NCI-H510A treated with DMSO at 0.1 percent for 48 hours (cell line): Measurements from ENCODE around the gene PDE8B.

ENCODE experiments used
- DNase-seq: peaks from one replicate; lab custom pipeline; 2025; lab: John Stamatoyannopoulos, UW

Gene PDE8B

DNA sequence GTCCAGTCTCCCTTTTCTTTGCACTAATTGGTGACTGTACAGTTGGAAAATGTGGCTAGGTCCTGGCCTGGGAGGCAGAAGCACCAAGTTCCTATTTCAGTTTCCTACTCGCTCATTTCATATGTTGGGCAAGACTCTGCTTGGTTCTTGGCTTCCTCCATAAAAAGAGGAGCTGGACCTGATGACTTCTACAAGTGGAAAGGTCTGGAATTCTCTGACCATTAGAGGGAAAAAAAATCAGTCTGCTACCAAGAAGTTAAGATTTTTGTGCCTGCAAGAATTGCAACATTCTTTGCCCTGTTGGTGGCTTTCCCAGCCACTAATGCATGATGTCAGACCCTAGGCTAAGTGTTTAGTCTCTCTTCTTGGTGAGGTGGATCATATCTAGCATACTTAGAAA lies 190.2 kb downstream of the PDE8B start:
- DNase-seq: no peak

DNA sequence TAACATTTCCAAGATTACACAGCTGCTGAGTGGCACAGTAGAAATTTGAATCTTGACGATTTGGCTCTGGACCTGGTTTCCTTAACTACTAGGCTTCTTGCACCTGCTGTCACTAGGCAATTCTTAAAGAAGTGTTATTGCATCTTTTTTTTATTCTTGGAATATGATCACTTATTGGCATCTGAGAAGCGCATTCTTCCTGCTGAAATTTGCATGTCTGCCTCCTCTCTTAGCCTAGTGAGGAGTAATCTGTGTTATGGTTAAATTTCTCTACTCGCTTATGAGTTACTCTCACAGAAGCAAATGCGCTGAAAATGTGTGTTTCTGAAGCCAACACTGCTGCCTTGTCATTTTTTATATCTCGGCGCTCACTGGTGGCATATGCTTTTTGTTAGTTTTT lies 192.3 kb downstream of the PDE8B start:
- DNase-seq: no peak

DNA sequence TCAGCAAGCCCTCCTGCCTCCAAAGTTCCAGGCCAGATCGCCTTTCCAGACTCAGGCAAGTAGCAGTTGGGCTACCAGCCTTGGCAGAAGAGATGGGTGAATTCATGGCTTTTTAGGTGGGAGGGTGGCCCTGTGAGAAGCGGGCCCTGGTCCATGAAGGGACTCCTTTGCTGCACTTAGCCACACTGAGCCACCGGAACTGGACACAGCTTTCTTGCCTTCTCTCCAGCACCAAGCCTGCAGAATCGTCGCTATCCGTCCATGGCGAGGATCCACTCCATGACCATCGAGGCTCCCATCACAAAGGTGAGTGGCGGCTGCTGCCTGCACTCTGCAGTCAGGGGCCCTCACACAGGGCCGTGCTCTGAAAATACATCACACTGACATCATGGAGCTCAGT lies 196.7 kb downstream of the PDE8B start:
- DNase-seq: no peak

DNA sequence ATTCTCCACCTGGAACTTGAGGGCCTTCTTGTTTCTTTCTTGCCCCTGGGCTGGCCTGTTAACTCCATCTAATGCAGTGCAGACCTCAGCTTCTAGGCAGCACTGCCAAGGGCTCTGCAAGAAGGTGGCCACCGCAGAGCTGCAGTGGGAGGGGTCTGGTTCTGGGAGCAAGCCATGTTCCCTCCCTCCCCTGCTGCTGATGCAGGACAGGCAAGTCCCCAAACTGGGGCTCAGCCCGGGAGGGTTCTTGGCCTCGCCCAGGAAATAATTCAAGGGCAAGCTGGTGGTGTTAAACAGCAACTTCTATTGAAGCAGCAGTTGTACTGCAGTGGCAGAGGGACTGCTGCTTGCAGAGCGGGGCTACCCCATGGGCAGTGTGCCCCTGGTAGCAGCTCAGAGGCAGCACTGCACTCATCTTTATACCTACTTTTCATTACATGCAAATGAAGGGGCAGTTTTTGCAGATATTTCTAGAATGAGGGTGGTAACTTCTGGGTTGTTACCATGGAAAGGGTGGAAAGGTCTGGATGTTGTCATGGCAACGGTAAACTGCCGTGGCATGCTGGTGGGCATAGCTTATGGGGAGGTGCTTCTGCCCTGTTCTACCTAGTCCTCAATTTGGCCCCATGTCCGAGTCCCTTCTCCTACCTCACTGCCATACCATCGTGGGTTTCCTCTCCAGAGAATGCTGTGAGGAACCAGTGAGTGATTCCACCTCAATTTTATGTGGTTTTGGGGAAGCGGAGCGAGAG lies 199.6 kb downstream of the PDE8B start:
- DNase-seq: no peak

DNA sequence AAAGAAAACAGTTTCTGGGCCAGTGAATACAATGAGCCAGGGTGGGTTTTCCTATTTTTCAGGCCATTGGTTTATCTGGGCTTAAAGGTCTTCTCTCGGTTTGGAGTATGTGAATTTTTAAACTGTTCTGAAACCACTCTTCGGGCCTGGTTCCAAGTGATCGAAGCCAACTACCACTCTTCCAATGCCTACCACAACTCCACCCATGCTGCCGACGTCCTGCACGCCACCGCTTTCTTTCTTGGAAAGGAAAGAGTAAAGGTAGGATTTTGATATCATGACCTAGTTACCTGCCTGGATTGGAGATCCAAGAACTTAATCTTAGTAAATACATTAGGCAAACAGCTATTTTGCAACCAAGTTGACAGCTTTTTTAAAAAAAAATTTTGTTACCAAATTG lies 202.6 kb downstream of the PDE8B start:
- no peak for DNase-seq

DNA sequence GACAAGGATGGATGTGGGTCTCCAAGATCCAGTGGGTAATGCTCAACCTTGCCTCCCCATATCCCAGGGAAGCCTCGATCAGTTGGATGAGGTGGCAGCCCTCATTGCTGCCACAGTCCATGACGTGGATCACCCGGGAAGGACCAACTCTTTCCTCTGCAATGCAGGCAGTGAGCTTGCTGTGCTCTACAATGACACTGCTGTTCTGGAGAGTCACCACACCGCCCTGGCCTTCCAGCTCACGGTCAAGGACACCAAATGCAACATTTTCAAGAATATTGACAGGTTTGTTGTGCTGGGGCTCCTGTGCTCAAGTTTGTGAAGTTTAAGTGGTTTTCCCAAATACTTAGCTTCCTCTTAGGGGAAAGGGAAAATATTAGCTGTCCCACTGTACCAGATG lies 207.7 kb downstream of the PDE8B start:
- no peak for DNase-seq

DNA sequence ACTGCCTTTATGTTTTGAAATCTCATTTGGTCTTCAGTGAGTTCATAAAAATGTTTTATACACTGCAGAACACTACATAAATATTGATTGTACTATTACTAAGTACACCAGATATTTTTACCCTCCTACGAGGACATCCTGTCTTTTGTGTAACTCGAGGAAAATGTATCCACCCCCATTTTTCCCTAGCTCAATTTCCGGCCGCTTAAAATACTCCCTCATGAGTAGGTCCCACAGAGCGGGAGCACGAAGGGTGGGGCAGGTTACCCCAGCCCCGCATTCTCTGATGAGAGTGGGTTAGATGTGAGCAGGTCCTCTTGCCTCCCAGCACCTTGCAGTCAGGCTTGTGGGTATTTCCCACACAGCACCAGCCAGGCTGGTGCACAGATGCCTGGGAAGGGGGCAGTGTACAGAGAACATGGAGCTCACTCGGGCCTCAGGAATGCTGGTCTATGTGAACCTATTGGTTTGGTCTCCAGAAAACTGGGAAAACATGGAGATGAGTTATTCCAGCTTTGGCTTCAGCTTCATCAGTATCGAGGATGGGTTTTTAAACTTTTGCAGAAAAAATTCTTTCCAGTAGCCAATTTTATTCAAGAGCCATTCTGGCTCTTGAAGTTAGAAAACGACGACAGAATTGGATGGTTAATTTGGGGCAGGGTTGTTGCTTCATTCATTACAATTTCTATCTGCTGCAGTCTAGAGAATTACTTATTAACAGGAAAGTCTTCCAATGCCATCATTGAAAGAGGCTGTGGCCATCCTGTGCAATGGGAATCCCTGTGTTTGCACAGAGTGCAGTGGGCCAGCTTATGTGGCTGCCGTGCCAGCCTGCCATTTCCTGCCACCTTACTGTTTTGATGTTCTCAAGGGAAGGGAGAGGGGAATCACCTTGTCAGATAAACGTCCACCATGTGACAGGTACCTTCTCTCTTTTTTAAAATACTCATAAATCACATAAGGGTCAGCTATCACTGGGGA lies 208.4 kb downstream of the PDE8B start:
- DNase-seq: no peak

DNA sequence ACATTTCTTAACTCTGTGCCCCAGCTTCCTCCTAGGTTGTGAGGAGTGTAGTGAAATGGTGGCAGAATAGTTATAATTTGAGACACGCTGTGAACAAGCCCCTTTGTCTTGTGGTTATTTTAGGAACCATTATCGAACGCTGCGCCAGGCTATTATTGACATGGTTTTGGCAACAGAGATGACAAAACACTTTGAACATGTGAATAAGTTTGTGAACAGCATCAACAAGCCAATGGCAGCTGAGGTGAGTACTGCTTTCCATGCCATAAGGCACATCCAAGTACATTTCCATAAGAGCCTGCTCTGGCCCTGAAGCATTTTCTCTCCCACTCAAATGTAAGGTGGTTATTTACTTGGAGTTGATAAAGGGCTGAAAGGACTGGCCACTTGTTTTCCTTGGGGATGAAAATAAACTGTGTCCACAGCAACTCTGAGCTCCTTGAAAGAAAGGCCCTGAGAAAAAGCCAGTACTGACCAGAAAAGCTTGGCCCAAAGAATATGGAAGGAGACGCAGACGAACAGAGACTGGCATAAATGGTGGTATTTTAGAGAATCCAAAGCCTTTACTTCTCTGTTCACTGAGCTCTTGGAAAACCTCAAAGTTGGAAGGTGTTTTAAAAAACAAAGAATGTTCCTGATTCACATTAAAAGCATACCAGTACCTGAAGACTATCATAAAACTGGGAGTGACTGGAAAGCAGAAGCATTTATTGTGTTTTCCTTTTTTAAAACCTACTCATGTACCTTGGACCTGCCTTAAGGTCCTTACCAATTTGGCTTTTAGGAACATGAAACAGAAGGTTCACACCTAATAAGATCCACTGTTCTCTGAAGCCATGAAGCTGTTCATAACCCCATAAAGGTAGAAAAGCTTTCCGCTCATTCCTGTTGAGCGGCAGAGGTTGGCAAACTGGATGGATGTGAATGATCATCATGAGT lies 209.4 kb downstream of the PDE8B start:
- DNase-seq: no peak

DNA sequence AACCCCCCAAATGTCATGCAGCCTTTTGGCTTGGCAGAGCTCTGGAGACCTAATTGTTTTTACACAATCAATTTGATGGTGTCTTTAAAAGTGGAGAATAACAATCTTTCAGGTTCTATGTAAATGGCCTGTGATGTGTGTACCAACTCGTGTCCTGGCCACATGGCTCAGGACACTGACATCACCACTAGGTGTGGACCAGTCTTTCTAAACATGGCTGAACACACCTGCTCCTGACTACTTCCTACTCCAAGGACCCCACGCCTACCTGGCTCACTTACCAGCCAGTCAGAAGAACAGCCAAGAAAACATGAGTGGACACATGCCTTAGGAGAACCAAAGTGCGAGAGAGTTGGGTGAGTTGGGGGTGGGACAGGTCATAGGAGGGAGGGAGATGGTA lies 210.5 kb downstream of the PDE8B start:
- no peak for DNase-seq

DNA sequence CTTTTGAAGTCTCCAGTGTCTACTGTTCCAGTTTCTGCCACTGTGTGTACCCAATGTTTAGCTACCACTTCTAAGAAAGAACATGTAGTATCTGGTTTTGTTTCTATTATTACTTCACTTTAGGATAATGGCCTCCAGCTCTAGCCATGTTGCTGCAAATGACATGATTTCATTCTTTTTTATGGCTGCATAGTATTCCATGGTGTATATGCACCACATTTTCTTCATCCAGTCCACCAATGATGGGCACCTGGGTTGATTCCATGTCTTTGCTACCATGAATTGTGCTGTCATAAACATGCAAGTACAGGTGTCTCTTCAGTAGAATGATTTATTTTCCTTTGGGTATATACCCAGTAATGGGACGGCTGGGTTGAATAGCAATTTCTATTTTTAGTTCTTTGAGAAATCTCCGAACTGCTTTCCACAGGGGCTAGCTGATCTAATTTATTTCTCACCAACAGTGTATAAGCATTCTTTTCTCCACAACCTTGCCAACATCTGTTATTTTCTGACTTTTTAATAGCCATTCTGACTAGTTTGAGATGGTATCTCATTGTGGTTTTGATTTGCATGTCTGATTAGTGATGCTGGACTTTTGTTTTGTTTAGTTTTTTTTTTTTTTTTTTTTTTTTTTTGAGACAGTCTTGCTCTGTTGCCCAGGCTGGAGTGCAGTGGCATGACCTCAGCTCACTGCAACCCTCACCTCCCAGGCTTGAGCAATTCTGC lies 212.7 kb downstream of the PDE8B start:
- no peak for DNase-seq

DNA sequence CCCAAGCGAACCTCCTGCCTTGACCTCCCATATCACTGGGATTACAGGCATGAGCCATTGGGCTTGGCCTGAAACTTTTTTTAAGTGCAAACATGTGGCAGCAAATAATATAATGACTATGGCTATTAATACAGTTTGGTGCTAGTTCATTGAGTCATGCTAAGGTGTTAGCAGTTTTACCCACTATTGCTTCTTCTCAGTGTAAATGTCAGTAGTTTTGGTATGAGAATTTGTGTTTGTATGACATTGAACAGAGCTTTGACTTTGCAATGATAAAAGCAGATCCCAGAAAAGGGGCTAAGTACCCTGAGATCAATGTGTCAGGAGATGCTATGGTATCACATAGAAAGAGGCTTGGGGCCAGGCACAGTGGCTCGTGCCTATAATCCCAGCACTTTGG lies 214.4 kb downstream of the PDE8B start:
- no peak for DNase-seq

DNA sequence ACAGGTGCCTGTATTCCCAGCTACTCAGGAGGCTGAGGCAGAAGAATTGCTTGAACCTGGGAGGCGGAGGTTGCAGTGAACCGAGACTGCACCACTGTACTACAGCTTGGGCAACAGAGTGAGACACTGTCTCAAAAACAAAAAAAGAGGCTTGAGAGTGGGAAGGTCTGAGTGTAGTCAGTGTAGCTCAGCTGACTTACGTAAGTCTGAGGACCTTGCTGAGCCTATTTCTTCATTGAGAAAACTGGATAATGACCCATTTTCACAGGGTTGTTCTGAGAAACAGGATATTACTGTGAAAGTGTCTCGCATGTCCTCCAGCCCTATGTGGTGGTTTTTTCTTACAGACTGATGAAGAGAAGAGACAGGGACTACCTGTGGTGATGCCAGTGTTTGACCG lies 214.9 kb downstream of the PDE8B start:
- no peak for DNase-seq

DNA sequence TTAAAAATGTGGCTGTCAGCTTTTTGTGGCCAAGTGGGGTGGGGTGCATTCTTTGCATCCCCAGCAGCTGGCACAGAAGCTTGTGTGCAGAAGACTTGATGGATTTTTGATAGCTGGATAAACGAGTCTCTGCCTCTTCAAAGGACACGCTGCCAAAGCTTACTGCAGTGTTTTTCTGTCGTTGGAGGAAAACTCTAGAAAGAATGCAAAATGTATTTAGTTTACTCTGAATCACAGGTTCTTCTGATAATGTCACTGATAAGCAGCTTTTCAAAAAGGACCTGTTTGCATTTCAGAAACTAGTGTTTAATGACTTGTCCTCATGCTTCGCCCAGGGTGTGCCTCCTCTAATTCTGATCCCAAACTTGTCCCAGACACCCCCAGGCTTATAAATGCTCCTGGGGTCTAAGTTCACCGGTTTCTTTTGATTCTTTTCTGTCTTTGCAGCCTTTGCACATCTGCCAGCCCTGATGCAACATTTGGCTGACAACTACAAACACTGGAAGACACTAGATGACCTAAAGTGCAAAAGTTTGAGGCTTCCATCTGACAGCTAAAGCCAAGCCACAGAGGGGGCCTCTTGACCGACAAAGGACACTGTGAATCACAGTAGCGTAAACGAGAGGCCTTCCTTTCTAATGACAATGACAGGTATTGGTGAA lies 215.6 kb downstream of the PDE8B start:
- DNase-seq: no peak

DNA sequence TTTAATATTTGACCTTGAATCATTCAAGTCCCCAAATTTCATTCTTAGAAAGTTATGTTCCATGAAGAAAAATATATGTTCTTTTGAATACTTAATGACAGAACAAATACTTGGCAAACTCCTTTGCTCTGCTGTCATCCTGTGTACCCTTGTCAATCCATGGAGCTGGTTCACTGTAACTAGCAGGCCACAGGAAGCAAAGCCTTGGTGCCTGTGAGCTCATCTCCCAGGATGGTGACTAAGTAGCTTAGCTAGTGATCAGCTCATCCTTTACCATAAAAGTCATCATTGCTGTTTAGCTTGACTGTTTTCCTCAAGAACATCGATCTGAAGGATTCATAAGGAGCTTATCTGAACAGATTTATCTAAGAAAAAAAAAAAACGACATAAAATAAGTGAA lies 216.2 kb downstream of the PDE8B start:
- DNase-seq: no peak

DNA sequence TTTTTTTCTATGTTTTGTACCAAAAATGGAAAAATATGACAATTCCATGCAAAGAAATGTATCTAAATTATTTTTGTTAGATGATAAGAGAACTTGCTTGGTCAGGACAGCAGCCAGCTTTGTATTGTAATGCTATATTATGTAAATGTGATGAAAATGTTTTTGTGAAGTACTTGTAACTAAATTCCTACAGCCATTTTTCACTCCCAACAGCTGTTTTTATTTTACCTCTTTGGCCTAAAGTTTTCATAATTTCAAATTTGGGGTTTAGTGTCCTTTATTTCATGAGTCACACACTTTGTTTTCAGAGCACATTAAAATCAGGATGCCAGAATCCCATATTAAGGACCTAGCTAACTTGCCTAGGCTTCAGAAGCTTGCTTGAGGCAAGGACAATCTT lies 217.5 kb downstream of the PDE8B start:
- no peak for DNase-seq

DNA sequence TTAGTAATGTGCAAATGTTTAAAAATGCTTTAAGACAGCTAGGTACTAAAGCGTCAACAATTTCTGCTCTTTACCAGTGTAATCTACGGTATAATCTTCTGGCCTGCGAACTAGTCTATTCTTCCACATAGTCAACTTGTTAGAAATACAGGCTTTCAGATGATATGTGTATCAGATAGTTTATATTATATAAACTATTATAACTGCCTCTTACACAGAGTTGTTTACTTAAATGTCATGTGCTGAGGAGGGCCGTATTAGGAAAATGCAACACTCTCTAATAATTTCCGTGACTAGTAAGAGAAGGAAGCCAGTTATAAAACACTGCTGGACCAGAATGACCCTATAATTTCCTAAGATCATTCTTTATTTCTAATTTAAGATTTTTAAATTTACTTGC lies 218.0 kb downstream of the PDE8B start:
- DNase-seq: no peak

DNA sequence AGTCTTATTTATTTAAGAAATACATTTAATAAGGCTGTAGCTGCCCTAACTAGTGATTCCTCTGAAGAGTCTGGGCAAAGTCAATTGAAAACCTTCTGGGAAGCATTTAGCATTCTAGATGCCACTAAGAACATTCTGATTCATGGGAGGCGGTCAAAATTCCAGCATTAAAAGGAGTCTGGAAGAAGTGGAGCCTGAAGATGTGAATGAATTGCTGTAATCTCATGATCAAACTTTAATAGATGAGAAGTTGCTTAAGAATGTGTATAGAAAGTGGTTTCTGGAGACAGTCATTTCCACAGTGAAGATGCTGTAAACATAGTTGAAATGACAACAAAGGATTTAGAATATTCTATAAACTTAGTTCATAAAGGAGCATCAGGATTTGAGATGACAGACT lies 220.2 kb downstream of the PDE8B start:
- DNase-seq: no peak

DNA sequence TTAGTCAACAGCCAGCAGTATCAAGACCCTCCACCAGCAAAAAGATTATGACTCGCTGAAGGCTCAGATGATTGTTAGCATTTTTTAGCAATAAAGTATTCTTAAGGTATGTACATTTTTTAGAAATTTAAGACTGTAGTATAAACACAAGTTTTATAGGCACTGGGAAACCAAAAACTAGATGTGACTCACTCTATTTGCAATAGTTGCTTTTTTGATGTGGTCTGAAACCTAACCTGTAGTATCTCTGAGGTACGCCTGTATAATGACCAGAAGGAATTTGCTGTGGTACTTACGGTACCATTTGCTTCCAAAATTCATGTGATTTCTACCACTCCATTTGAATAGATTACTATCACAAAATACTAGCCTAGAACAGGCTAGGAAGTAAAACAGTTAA lies 220.8 kb downstream of the PDE8B start:
- no peak for DNase-seq

DNA sequence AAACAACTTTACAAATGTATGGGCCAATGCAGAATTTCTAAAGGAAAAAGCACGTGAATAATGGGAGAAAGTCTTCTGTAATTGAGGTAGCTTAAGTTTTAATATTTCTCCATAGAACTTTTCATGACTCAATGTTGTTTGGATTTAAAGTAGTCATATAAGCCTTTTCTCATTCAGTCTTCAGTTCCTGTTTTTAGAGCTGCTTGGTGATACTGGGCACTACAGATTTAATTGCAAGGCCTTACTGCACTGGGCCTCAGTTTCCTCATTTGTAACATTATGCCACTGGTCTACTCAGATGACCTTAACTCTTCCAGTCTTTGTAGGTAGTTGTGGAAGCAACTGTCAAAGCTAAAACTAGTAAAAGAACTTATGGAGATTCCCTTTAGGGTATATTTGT lies 221.2 kb downstream of the PDE8B start:
- DNase-seq: no peak

DNA sequence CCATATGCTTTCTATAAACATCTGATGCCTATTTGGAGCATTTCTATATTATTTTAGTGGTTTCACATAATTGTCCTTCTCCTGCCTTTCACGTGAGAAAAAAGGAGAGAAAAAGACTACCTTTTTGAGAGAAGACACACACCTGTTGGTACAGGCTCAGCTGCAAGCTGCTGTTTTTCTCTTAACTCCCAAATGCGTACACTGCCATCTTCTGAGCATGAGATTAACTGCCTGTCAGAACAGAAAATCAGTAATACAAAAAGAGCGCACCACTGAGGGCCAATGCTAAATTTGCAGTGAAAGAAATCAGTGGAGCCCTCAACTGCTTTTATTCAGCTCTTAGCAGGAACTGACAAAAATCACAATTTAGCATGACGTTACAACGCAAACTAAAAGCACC lies 226.7 kb downstream of the PDE8B start:
- DNase-seq: peak; percentile 8

DNA sequence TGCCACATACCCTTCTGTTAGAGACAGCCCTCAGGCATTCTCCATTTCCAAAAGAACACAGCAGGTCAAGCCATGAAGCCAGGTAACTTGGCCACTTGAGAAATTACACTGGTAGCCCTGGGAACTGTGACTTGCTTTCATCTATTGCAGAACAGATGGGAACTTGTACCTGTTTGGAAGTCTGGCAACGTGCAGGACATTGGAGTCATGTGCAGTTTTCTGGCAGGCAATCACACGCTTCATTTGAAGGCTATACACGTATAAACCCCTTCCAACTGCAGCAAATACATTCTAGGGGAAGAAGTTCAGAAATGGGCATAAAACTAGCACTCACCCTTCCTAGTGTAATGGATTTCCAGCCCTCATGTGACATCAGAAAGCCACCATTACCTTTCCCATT lies 227.6 kb downstream of the PDE8B start:
- DNase-seq: no peak
